ENCODE results near the gene ZNF8.

- TF ChIP-seq CTCF (conservative IDR thresholded peaks at IDR 0.05; ENCODE audit: low read depth, low read length), result no peak; the same call in 1 of the 2 replicates
- no peak for TF ChIP-seq BHLHE40 (IDR thresholded peaks at IDR 0.05; ENCODE audit: low read depth, low read length)
- no peak for TF ChIP-seq SMC3 (IDR thresholded peaks at IDR 0.05; ENCODE audit: low read depth, low read length)
- TF ChIP-seq RCOR1 (IDR thresholded peaks at IDR 0.05; ENCODE audit: insufficient replicate concordance, low read length), result no peak
- no peak for TF ChIP-seq POLR2A (IDR thresholded peaks at IDR 0.05; ENCODE audit: low read depth, low read length)
- no peak for TF ChIP-seq CEBPB (IDR thresholded peaks at IDR 0.05; ENCODE audit: low read depth, low read length)
- no peak for TF ChIP-seq MXI1 (IDR thresholded peaks at IDR 0.05; ENCODE audit: borderline replicate concordance, low read depth, low read length)
- TF ChIP-seq RAD21 (IDR thresholded peaks at IDR 0.05; ENCODE audit: low read length), result no peak
- TF ChIP-seq FOS (IDR thresholded peaks at IDR 0.05; ENCODE audit: low read depth, low read length), result no peak
- TF ChIP-seq MAFK (IDR thresholded peaks at IDR 0.05; ENCODE audit: low read depth, low read length), result no peak
- no peak for TF ChIP-seq CHD1 (IDR thresholded peaks at IDR 0.05; ENCODE audit: low read depth, low read length)
Observed at GRCh38 chr19:58328999-58329398, 50.2 kb downstream of the ZNF8 start.
